IMR-90 (cell line): ENCODE results near the gene CLEC7A. TPM values are rescaled to one million over a fixed set of nuclear protein-coding genes. Genes with fewer than 3 reads are reported as not detected.

Experiments used
- polyA plus RNA-seq, 3 experiments: library from polyadenylated mRNA; depleted of rRNA; stranded (reverse); fragments of >200 nt; gene quantifications; 2 replicates each; pipeline ENCODE4 v1.2.3, GENCODE V29; 2012; ENCODE audit warnings: low replicate concordance in 1 of 3
- total RNA-seq: library from RNA; depleted of rRNA; stranded (reverse); fragments of >200 nt; gene quantifications from 2 replicates; pipeline ENCODE4 v1.2.3, GENCODE V29; 2012; rRNA removed

The CLEC7A gene
- total and polyA plus RNA-seq, 2 of the 4 experiments (the other 2 are of a cell fraction), result not detected

Other genes with a start within 250 kb of the CLEC7A start
- not detected in 2 replicates for gene KLRF2, start 248.7 kb downstream of the CLEC7A start, total RNA-seq
- gene KLRF2, start 248.7 kb downstream of the CLEC7A start, polyA plus RNA-seq (2012; rRNA removed), result not detected in 2 replicates
- not detected in 2 replicates for gene CLEC2A, start 197.8 kb downstream of the CLEC7A start, total RNA-seq
- not detected in 2 replicates for gene CLEC2A, start 197.8 kb downstream of the CLEC7A start, polyA plus RNA-seq (2012; rRNA removed)
- not detected in 2 replicates for gene CLEC12A, start 158.8 kb downstream of the CLEC7A start, total RNA-seq
- not detected in 2 replicates for gene CLEC12A, start 158.8 kb downstream of the CLEC7A start, polyA plus RNA-seq (2012; rRNA removed)
- not detected in 2 replicates for gene CLEC1B, start 131.1 kb downstream of the CLEC7A start, total RNA-seq
- gene CLEC1B, start 131.1 kb downstream of the CLEC7A start, polyA plus RNA-seq (2012; rRNA removed), result not detected in 2 replicates
- gene CLEC12B, start 119.6 kb downstream of the CLEC7A start, total RNA-seq, result not detected in 2 replicates
- gene CLEC12B, start 119.6 kb downstream of the CLEC7A start, polyA plus RNA-seq (2012; rRNA removed), result 0.03 TPM in 1 of 2 replicates, not detected in the other
- not detected in 2 replicates for gene CLEC9A, start 99.5 kb downstream of the CLEC7A start, total RNA-seq
- not detected in 2 replicates for gene CLEC9A, start 99.5 kb downstream of the CLEC7A start, polyA plus RNA-seq (2012; rRNA removed)
- gene CLEC1A, start 31.2 kb downstream of the CLEC7A start, total RNA-seq, result not detected in 2 replicates
- gene CLEC1A, start 31.2 kb downstream of the CLEC7A start, polyA plus RNA-seq (2012; rRNA removed), result not detected in 2 replicates
- gene OLR1, start 41.9 kb upstream of the CLEC7A start, total RNA-seq, result 2.5 and 3.2 TPM in 2 replicates
- 2.8 and 4.1 TPM in 2 replicates for gene OLR1, start 41.9 kb upstream of the CLEC7A start, polyA plus RNA-seq (2012; rRNA removed)
- 2.0 and 3.1 TPM in 2 replicates for gene TMEM52B, start 48.8 kb upstream of the CLEC7A start, total RNA-seq
- 2.4 and 3.6 TPM in 2 replicates for gene TMEM52B, start 48.8 kb upstream of the CLEC7A start, polyA plus RNA-seq (2012; rRNA removed)
- 51.6 and 63.0 TPM in 2 replicates for gene GABARAPL1, start 82.7 kb upstream of the CLEC7A start, total RNA-seq
- gene GABARAPL1, start 82.7 kb upstream of the CLEC7A start, polyA plus RNA-seq (2012; rRNA removed), result 75.9 and 93.6 TPM in 2 replicates
- under 0.01 TPM in 2 replicates for gene KLRD1, start 177.7 kb upstream of the CLEC7A start, total RNA-seq
- gene KLRD1, start 177.7 kb upstream of the CLEC7A start, polyA plus RNA-seq (2012; rRNA removed), result under 0.01 and 0.10 TPM in 2 replicates